ENCODE results near the gene ZNF716.
"Not testable (repeated sequence)": the region's sequence is repeated elsewhere in the genome, so short reads cannot be mapped to it uniquely, and the experiment has no call there.

GRCh38 chr7:57485022-57485421 lies 35.0 kb downstream of the ZNF716 start:
- TF ChIP-seq POLR2A (IDR thresholded peaks at IDR 0.05), result not testable (repeated sequence)
- TF ChIP-seq, protein P1, sequence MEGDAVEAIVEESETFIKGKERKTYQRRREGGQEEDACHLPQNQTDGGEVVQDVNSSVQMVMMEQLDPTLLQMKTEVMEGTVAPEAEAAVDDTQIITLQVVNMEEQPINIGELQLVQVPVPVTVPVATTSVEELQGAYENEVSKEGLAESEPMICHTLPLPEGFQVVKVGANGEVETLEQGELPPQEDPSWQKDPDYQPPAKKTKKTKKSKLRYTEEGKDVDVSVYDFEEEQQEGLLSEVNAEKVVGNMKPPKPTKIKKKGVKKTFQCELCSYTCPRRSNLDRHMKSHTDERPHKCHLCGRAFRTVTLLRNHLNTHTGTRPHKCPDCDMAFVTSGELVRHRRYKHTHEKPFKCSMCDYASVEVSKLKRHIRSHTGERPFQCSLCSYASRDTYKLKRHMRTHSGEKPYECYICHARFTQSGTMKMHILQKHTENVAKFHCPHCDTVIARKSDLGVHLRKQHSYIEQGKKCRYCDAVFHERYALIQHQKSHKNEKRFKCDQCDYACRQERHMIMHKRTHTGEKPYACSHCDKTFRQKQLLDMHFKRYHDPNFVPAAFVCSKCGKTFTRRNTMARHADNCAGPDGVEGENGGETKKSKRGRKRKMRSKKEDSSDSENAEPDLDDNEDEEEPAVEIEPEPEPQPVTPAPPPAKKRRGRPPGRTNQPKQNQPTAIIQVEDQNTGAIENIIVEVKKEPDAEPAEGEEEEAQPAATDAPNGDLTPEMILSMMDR (IDR thresholded peaks at IDR 0.05), result not testable (repeated sequence)

Measured in Peyer's patch (tissue), 4 donors.